Urothelium cell line (cell line): ENCODE results near the gene S1PR5.
"Not testable (repeated sequence)": the region's sequence is repeated elsewhere in the genome, so short reads cannot be mapped to it uniquely, and the experiment has no call there.

Experiments
- DNase-seq: peaks from one replicate; pipeline ENCODE4 v3.0.0; 2011; ENCODE audit warnings: low spot score, mixed read lengths
- FAIRE-seq: peaks from 2 replicates; lab custom pipeline; 2011; peaks lifted over from hg19 to GRCh38; lab: Jason Lieb, UNC

S1PR5 gene

DNA sequence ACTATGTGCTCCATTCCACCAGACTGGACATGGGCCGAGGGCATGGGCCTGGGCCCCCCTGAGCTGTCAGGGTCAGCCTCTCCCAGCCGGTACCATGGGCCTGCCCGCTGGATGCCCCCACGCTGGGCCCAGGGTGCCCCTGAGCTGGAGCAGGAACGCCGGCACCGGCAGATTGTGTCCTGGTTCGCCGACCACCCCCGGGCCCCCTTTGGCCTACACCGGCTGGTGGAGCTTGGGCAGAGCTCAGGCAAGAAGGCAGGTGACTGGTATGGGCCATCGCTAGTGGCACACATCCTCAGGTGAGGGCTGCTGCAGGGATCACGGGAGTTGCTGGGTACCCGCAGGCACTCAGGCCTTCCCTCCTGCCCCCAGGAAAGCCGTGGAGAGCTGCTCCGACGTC lies 29.6 kb upstream of the S1PR5 start:
- FAIRE-seq = no peak
- DNase-seq = no peak

DNA sequence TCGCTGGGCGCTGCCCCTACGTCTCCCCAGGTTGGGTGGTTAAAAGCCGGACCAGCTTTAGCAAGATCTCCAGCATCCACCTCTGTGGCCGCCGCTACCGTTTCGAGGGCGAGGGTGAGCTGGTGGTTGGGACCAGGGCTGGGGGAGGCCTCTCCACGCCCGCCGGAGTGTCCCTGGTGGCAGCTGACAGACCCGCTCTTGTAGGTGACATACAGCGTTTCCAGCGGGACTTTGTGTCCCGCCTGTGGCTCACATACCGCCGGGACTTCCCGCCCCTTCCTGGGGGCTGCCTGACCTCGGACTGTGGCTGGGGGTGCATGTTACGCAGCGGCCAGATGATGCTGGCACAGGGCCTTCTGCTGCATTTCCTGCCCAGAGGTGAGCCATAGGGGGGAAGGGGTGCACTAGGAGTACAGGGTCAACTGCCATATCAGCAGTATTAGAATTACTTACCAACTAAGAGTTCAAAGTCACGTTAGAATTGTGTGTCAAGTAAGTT lies 27.6 kb upstream of the S1PR5 start:
- no peak for DNase-seq
- no peak for FAIRE-seq

DNA sequence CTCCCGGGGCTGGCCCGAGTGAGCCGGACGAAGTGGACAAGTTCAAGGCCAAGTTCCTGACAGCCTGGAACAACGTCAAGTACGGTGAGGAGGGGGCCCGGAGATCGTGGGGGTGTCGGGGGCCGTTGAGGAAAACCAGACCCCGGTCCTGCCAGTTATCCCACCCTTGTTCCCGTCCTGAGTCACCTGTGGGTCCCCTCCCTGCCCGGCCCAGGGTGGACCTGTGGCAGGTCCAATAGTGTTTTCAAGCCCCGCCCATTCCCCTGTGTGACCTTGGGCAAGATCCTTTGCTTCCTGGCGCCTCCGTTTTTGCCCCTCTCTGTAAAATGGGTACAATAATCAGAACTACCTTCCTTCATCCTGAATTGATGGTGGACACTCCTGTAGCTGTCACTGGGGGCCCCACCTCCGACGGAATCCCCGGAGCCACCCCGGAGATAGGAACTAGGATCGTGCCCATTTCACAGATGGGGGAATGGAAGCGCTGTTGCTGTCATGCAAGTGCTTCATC lies 27.1 kb upstream of the S1PR5 start:
- FAIRE-seq (no peak), DNase-seq (no peak)

DNA sequence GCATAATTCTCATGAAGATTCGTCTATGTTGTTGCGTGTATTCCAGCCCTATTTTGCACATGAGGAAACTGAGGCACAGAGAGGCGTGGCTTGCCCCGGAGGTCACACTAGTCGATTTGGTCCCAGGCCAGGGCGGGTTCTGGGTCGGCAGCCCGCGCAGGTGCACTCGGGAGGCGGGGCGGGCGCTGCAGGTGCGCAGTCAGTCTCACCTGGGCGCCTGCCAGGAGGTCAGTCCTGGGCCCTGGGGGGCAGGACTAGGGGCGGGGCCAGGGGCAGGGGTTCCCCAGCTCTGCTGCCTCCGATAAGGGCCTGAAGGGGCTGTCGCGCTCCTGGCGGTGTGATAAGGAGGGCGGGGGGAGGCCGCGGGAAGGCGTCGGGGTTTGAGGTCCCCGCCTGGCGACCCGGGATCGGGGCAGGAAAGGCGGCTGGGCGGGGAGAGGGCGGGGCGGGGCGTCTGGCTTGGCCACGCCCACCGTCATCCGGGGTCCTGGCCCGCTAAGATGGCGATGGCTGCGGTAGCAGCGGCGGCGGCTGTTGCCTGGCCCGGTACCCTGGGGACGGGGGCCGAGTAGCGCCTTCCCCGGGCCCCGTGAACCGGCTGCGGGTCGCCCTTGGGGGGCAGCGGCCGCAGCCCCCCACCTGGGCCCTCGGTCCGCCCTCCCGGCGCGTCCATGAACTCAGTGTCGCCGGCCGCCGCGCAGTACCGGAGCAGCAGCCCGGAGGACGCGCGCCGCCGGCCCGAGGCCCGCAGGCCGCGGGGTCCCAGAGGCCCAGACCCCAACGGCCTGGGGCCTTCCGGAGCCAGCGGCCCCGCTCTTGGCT lies 26.4 kb upstream of the S1PR5 start, which contains the start of gene ATG4D:
TSS of gene ATG4D (plus strand) at position 485 of the 822 bp plus-strand sequence. CDS start at position 672, 187 bp downstream.
- DNase-seq (peak; percentile 90), FAIRE-seq (no peak)

DNA sequence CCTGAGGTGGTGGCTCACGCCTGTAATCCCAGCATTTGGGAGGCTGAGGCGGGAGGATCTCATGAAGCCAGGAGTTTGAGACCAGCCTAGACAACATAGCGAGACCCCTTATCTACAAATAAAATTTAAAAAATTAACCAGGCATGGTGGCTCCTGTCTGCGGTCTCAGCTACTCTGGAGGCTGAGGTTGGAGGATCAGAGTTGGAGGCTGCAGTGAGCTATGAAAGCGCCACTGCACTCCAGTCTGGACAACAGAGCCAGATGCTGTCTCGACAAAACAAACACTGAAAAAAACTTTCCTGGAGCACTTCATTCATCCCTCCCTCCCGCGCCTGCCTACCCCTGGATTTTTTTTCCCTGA lies 25.8 kb upstream of the S1PR5 start:
- FAIRE-seq = no peak
- no peak for DNase-seq

DNA sequence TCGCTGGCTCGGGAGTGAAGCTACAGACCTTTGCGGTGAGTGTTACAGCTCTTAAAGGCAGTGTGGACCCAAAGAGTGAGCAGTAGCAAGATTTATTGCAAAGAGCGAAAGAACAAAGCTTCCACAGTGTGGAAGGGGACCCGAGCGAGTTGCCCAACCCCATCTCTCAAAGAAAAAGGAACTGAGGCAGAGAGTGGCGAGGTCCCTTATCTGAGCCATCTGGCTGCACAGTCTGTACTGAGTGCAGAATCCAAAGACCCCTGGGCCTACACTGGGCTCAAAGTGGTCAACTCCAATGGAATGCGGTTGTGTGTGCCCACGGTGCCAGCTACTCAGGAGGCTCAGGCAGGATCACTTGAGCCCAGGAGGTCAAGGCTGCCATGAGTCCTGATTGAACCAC lies 21.8 kb upstream of the S1PR5 start:
- not testable (repeated sequence) for DNase-seq, FAIRE-seq

DNA sequence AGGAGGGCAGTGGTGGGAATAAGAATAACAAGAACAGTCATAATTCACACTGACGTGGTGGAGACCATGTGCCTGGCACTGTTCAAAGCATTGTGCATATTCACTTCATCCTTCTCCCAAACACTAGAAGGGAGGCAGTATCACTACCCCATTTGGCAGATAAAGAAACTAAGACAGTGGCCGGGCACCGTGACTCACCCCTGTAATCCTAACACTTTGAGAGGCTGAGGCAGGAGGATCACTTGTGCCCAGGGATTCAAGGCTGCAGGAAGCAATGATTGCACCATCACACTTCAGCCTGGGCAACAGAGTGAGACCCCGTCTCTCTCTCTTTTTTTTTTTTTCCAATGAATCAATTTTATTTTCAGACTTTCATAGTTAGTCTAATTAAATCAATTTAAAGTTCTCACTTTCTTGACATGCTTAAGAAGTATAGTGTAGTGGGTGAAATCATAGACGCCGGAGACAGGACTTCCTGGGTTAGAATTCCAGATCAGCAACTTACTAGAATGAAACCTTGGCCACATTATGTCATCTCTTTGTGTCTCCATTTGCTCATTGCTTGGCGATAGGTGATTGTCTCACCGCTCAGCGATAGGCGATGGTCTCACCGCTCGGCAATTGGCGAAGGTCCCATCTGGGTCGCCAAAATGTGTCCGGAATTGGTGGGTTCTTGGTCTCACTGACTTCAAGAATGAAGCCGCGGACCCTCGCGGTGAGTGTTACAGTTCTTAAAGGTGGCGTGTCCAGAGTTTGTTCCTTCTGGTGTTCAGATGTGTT lies 21.1 kb upstream of the S1PR5 start:
- DNase-seq (no peak), FAIRE-seq (no peak)

DNA sequence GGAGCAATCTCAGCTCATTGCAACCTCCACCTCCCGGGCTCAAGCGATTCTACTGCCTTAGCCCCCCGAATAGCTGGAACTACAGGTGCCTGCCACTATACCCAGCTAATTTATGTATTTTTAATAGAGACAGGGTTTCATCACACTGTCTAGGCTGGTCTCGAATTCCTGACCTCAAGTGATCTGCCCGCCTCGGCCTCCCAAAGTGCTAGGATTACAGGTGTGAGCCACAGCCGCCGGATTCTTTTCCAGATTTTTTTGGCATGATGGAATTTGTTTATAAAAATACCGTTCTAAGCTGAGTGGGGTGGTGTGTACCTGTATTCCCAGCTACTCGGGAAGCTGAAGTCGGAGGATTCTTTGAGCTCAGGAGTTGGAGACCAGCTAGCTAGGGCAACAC lies 20.4 kb upstream of the S1PR5 start:
- no peak for DNase-seq
- FAIRE-seq = no peak

DNA sequence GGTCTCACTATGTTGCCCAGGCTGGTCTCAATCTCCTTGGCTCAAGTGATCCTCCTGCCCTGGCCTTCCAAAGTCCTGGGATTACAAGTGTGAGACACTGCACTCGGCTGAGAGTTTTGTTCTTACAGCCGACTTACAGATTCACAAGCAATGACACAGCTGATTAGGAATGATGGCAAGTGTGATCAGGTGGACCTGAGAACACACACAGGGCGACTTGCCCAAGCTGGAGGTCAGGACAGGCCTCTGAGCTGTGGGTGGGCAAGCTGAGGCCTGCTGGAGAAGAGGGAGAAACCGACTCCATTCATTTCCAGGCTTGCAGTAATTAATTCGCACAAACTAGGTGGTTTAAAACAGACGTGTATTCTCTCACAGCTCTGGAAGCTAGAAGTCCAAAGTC lies 18.4 kb upstream of the S1PR5 start:
- no peak for DNase-seq
- no peak for FAIRE-seq

DNA sequence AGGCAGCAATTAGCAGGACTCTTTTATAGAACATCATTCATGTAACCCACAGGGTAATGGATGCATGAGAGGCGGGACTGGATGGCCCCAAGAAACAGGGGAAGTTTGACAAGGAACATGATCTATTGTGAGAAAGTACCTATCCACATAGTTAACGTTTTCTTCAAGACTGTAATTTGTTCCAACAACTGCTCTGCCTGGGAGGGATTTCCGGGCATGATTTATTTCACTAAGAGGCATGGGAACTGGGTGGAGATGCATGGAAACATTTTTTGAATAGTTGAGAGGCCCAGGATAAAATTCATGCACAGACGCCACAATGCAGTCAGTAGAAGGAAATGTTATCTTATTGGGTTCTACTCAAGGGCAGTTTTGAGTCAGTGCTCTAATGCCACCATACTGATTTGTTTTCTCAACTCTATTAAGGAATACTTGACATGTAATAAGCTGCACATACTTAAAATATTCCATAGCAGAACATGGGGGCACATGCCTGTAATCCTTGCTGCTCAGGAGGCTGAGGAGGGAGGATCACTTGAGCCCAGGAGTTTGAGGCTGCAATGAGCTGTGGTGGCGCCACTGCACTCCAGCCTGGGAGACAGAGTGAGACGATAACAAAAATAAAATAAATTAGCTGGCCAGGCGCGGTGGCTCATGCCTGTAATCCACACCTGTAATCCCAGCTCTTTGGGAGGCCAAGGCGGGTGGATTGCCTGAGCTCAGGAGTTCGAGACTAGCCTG lies 16.6 kb upstream of the S1PR5 start:
- DNase-seq = no peak
- no peak for FAIRE-seq

DNA sequence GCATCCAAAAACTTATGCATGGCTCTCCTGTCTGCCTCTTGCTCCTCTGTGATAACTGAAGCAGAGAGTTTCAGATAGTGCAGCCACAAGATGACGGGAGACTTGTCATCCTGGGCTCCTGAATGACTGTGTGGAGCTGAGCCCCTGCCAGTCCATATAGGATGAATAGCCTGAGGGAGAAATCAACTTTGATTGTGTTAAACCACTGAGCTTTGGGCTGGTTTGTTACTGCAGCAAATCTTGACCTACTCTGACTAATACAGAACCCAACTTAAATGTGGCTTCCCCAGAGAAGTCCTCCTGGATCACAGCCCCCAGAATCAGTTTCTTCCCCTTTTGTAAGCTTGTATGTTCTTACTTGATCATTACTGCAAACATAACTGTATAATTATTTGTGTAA lies 15.2 kb upstream of the S1PR5 start:
- FAIRE-seq (no peak), DNase-seq (no peak)

DNA sequence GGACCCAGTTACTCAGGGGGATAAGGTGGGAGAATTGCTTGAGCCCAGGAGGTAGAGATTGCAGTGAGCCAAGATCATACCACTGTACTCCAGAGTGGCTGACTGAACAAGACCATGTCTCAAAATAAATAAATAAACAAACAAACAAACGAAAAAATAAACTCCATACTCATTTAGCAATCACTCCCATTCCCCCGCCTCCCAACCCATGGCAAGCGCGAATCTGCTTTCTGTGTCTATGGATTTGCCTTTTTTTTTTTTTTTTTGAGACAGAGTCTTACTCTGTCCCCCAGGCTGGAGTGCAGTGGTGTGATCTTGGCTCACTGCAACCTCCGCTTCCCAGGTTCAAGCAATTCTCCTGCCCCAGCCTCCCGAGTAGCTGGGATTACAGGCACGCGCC lies 9.6 kb upstream of the S1PR5 start:
- not testable (repeated sequence) for FAIRE-seq, DNase-seq

DNA sequence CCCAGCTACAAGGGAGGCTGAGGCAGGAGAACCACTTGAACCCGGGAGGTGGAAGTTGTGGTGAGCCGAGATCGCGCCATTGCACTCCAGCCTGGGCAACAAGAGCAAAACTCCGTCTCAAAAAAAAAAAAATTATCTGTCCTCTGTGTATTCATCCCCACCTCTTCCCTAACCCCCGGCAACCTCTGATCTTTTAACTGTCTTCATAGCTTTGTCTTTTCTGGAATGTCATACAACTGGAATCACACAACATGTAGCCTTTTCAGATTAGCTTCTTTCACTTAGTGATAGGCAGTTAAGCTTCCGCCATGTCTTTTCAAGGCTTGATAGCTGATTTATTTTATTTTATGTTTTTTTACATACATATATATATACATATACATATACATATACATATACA lies 8.4 kb upstream of the S1PR5 start:
- FAIRE-seq (no peak), DNase-seq (no peak)

DNA sequence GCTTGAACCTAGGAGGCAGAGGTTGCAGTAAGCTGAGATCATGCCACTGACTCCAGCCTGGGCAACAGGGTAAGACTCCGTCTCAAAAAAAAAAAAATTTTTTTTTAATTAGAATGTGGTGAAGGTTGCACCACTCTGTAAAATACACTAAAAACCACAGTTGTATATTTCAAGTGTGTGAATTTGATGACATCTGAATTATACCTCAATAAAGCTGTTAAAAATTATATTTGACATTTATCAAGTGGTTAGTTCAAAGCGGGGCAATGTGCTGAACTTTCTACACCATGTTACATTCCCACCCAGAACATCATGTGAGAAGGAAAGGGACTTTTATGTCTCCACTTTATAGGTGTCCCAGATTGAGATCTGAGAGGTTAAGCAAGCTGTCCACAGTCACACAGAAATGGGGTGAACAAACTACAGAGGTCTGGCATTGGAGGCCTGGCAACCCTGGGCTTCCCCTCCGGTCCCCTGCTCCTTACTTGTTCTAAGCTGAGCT lies 5.9 kb upstream of the S1PR5 start:
- DNase-seq (no peak), FAIRE-seq (no peak)

DNA sequence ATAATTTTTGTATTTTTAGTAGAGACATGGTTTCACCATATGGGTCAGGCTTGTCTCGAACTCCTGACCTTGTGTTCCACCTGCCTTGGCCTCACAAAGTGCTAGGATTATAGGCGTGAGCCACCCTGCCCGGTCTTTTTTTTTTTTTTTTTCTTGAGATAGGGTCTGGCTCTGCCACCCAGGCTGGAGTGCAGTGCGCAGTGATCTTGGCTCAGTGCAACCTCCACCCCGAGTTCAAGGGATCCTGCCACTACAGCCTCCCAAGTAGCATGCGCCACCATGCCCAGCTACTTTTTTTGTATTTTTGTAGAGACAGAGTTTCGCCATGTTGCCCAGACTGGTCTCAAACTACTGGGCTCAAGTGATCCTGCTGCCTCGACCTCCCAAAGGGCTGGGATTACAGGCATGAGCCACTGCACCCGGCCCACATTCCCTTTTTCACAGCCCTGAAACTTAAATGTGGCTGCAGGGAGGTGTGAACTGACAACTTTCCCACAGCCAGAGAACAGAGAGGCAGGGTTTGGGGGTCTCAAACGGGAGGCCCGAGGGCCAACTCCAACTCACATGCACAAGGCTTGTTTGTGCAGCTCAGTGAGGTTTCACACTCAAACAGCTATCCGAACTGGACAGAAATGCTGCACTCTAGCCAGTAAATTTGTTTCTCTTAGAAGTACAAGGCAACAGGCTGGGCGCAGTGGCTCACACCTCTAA lies 4.4 kb upstream of the S1PR5 start:
- DNase-seq = no peak
- no peak for FAIRE-seq

DNA sequence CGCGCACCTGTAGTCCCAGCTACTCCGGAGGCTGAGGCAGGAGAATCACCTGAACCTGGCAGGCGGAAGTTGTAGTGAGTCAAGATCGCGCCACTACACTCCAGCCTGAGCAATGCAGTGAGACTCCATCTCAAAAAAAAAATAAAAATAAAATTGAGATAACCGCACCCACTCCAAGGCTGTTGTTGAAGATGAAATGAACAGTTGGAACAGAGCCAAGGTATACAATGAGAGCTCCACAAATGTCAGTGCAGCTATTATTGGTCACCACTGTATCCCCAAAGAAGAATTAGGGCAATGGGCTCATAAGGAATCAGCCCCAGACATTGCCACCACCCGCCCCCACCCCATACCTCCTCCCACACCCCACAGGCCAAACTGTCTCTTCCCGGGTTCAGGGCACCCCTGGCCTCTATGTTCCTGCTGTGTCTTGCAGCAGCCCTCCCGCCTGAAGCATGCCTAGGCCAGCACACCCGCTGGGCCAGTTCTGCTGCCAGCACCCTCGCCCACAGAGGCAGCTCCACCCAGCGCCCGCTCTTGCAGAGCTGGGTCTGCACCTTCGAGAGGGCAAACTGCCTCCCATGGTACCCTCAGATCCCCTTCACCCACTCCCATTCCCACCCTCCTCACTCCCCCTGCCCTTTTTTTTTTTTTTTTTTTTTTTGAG lies 3.5 kb upstream of the S1PR5 start:
- DNase-seq (no peak), FAIRE-seq (no peak)

DNA sequence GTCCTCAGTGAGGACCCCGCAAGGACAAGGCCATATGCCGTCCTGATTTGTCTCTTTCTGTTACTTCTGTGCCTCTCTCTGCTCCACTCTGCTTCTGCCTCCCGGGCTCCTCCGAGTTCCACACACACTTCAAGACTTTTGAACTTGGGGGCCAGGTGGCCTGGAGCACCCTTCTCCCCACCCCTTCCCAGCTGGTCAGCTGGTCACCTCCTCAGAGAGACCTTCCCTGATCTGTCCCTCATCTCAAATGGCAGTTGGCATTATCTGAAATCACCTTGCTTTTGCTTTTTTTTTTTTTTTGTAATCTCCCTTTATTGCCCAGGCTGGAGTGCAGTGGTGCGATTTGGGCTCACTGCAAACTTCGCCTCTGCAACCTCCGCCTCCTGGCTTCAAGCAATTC lies 2.2 kb upstream of the S1PR5 start:
- DNase-seq (no peak), FAIRE-seq (no peak)

DNA sequence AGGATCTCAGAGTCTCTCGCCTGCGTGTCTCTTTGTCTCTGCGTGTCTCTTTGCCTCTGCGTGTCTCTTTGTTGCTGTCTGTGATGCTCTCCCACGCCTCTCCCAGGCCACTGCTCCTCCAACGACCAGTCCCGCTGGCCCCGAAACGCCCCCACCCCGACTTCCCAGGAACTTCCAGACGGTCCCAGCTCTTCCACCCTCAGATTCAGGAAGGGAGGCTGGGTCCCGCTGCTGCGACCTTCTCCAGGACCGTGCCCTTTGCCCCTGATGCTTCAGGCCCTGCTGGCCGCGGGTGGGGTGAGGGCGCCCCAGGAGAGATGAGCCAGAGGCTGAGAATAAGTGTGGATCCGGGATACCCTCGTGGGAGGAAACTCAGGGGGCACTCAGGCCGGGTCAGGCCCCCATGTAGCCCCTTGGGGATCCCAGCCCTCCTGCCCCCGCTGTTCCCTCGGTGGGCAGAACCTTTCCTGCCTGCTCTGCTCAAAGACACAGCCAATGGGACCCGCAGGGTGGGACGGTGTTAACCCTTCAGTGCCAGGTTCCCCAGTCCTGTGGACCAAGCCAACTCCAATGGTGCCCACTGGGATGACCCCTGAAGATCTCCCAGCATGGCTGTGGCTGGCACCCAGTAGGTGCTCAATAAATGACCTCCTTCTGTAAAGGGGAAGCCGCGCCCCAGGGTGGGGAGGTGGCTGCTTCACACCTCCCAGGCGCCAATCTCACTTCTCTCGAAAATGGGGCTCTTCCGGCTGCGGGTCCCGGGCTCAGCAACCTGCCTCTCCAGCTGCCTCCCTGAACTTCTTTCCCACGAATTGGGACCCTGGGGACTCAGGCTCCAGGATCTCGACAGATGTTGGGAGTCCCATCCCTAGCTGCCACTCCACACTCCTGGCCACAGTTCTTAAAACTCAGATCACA lies 1.5 kb upstream of the S1PR5 start:
- DNase-seq = no peak

More for the DNA sequence above, 1.5 kb upstream of the S1PR5 start:
- no peak for FAIRE-seq
